Measurements from ENCODE around the gene DENND1B. TPM values are rescaled to one million over a fixed set of nuclear protein-coding genes. Genes with fewer than 3 reads are reported as not detected.

The DENND1B gene
- total and polyA plus RNA-seq, 9 of the 15 experiments (the other 6 are each of a cell fraction or from before 2014, with no cell fraction given), result 2.1 to 12.1 (median 7.5) TPM

GRCh38 chr1:197465528-197466327 is 309.6 kb downstream of the DENND1B start:
- H3K4me3 ChIP-seq, result no peak overlapping the region
- in situ Hi-C loops (cut with MboI) (no loop called here), intact Hi-C loops (cut with micrococcal nuclease) (no loop called here)
- DNase-seq (ENCODE audit: extremely low read depth in 1 of 4, low spot score in 3 of 4), result no peak
- no peak overlapping the region for H3K9ac ChIP-seq (ENCODE audit: insufficient read depth in 1 of 2, low read depth in 2 of 2, low read length in 2 of 2)
- FAIRE-seq, result peak; percentile 15
- H3K4me1 ChIP-seq (replicated peaks in 1 of 2; ENCODE audit: control insufficient read depth in 2 of 2, insufficient read depth in 2 of 2, low read length in 2 of 2), result no peaks in the 10 kb centered on the region
- H3K27ac ChIP-seq (ENCODE audit: extremely low read depth, low read depth, low read length), result no peak overlapping the region
- ChIA-PET CTCF (ENCODE audit: low intra/inter-chr PET ratio) (no interaction called here), POLR2A (no interaction called here)
- no peak for TF ChIP-seq KDM2B (CRISPR knock-in tag; IDR thresholded peaks at IDR 0.05)
- no peak for TF ChIP-seq ERF (CRISPR knock-in tag; IDR thresholded peaks at IDR 0.05)
- H4K20me1 ChIP-seq (replicated peaks; ENCODE audit: control insufficient read depth, insufficient read depth, low read length), result no peaks in the 10 kb centered on the region
- no peaks in the 10 kb centered on the region for H3K9me3 ChIP-seq (replicated peaks; ENCODE audit: control insufficient read depth, insufficient read depth, low read depth, low read length)
- H2AFZ ChIP-seq (ENCODE audit: low read depth, low read length), result no peak overlapping the region
- 2% methylated on average over 3 of the region's 3 CpGs for WGBS (ENCODE audit: insufficient coverage, low coverage, missing lambda C conversion rate)
- no peaks in the 10 kb centered on the region for H3K36me3 ChIP-seq (ENCODE audit: control insufficient read depth, insufficient read depth, low read length)
- no peaks in the 10 kb centered on the region for H3K27me3 ChIP-seq (ENCODE audit: control insufficient read depth in 2 of 2, insufficient read depth in 2 of 2, low read length in 2 of 2)
- ATAC-seq, result no peak
- no peaks in the 10 kb centered on the region for H3K79me2 ChIP-seq (ENCODE audit: control insufficient read depth, insufficient read depth, low read length)
- no peaks in the 10 kb centered on the region for H3K9me1 ChIP-seq (ENCODE audit: control insufficient read depth, insufficient read depth, low read length)
- no TSS peak for BruUV-seq (replicated peaks)
- H3K4me2 ChIP-seq (ENCODE audit: insufficient read depth, low read length), result no peak overlapping the region

- no peak overlapping the region for H3K27ac ChIP-seq (ENCODE audit: extremely low read depth, low read depth, low read length)
- no peak overlapping the region for H3K4me2 ChIP-seq (ENCODE audit: insufficient read depth, low read length)
- H4K20me1 ChIP-seq (replicated peaks; ENCODE audit: control insufficient read depth, insufficient read depth, low read length), result no peaks in the 10 kb centered on the region
- in situ Hi-C loops (cut with MboI) (no loop called here), intact Hi-C loops (cut with micrococcal nuclease) (no loop called here)
- 0% methylated on average over 7 of the region's 7 CpGs for WGBS (ENCODE audit: insufficient coverage, low coverage, missing lambda C conversion rate)
- H3K27me3 ChIP-seq (ENCODE audit: control insufficient read depth in 2 of 2, insufficient read depth in 2 of 2, low read length in 2 of 2), result no peaks in the 10 kb centered on the region
- no peak overlapping the region for H3K4me3 ChIP-seq
- H3K9ac ChIP-seq (ENCODE audit: insufficient read depth in 1 of 2, low read depth in 2 of 2, low read length in 2 of 2), result no peak overlapping the region
- ChIA-PET POLR2A (interaction anchor here (1.0 kb wide), 1 partner anchor 9 kb away, joined by 3 read pairs; no protein-coding TSS in a partner anchor), CTCF (ENCODE audit: low intra/inter-chr PET ratio) (no interaction called here)
- no peaks in the 10 kb centered on the region for H3K36me3 ChIP-seq (ENCODE audit: control insufficient read depth, insufficient read depth, low read length)
- FAIRE-seq (peak; percentile 11), ATAC-seq (no peak), DNase-seq (ENCODE audit: extremely low read depth in 1 of 4, low spot score in 3 of 4) (no peak)
- BruUV-seq (replicated peaks), result no TSS peak
- H3K9me1 ChIP-seq (ENCODE audit: control insufficient read depth, insufficient read depth, low read length), result no peaks in the 10 kb centered on the region
- no peaks in the 10 kb centered on the region for H3K9me3 ChIP-seq (replicated peaks; ENCODE audit: control insufficient read depth, insufficient read depth, low read depth, low read length)
- H2AFZ ChIP-seq (ENCODE audit: low read depth, low read length), result no peak overlapping the region
- H3K4me1 ChIP-seq (replicated peaks in 1 of 2; ENCODE audit: control insufficient read depth in 2 of 2, insufficient read depth in 2 of 2, low read length in 2 of 2), result no peaks in the 10 kb centered on the region
- peak; percentile 57; the same call in 1 of the 2 replicates for TF ChIP-seq CEBPB (tag; IDR thresholded peaks at IDR 0.05)
- no peak for TF ChIP-seq PPARD (CRISPR knock-in tag; IDR thresholded peaks at IDR 0.05)
- no peak for TF ChIP-seq TRIM24 (IDR thresholded peaks at IDR 0.05)
- no peak for TF ChIP-seq HNRNPL (IDR thresholded peaks at IDR 0.05; ENCODE audit: low read depth, low read length)
- TF ChIP-seq GTF2A2 (tag; IDR thresholded peaks at IDR 0.05), result no peak
- TF ChIP-seq CTCF (IDR thresholded peaks at IDR 0.05 in 2 of 3, conservative IDR thresholded peaks at IDR 0.05 in 1 of 3; ENCODE audit: insufficient read depth in 2 of 3, low read depth in 1 of 3, low read length in 3 of 3), result no peak
- TF ChIP-seq NRF1 (conservative IDR thresholded peaks at IDR 0.05 in 1 of 2, IDR thresholded peaks at IDR 0.05 in 1 of 2), result no peak
- no peaks in the 10 kb centered on the region for H3K79me2 ChIP-seq (ENCODE audit: control insufficient read depth, insufficient read depth, low read length)
Observed at GRCh38 chr1:197464044-197464443, 311.2 kb downstream of the DENND1B start.
